ENCODE data around the gene R3HDM2. TPM values are rescaled to one million over a fixed set of nuclear protein-coding genes. Genes with fewer than 3 reads are reported as not detected.

Gene R3HDM2
- total and polyA plus RNA-seq, 2 of the 13 experiments (the other 11 are each of a cell fraction or from before 2014, with no cell fraction given), result 11.1 to 23.5 TPM

DNA sequence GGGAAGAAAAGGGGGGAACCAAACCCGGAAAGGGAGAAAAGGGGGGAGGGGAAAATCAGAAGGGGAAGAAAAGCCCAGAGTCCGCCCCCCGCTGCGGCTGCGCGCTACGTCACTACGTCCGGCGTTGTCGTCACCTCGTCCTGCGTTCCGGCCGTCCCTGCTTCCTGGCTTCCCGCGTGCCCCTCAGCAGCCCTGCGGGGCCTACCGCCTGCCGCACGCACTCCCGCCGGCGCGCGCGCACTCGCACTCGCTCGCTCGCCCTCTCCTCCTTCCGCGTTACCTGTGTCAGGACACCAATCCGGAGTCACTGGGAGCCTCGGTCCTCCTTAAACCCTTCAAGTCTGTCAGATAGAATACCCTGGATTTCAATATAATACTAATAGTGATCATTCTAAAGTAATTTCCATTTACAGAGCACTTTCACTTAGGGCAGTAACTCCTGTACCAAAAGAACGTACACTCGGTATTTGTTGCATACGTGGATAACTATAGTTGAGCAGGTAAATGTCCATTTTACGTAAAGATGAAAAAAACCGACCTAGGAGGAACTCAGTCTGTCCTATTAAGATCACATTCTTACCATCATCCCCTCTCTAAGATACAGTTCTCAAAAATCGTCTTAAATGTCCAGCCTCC is at the start of gene R3HDM2 (continued):
- TF ChIP-seq, protein P1, sequence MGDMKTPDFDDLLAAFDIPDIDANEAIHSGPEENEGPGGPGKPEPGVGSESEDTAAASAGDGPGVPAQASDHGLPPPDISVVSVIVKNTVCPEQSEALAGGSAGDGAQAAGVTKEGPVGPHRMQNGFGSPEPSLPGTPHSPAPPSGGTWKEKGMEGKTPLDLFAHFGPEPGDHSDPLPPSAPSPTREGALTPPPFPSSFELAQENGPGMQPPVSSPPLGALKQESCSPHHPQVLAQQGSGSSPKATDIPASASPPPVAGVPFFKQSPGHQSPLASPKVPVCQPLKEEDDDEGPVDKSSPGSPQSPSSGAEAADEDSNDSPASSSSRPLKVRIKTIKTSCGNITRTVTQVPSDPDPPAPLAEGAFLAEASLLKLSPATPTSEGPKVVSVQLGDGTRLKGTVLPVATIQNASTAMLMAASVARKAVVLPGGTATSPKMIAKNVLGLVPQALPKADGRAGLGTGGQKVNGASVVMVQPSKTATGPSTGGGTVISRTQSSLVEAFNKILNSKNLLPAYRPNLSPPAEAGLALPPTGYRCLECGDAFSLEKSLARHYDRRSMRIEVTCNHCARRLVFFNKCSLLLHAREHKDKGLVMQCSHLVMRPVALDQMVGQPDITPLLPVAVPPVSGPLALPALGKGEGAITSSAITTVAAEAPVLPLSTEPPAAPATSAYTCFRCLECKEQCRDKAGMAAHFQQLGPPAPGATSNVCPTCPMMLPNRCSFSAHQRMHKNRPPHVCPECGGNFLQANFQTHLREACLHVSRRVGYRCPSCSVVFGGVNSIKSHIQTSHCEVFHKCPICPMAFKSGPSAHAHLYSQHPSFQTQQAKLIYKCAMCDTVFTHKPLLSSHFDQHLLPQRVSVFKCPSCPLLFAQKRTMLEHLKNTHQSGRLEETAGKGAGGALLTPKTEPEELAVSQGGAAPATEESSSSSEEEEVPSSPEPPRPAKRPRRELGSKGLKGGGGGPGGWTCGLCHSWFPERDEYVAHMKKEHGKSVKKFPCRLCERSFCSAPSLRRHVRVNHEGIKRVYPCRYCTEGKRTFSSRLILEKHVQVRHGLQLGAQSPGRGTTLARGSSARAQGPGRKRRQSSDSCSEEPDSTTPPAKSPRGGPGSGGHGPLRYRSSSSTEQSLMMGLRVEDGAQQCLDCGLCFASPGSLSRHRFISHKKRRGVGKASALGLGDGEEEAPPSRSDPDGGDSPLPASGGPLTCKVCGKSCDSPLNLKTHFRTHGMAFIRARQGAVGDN (CRISPR knock-in tag; IDR thresholded peaks at IDR 0.05), result peak; percentile 99
- no peak for TF ChIP-seq ZNF550 (CRISPR knock-in tag; IDR thresholded peaks at IDR 0.05; ENCODE audit: borderline replicate concordance)
- TF ChIP-seq FOSL1 (CRISPR knock-in tag; IDR thresholded peaks at IDR 0.05; ENCODE audit: borderline replicate concordance), result no peak
- no peak for TF ChIP-seq KAT2B (IDR thresholded peaks at IDR 0.05; ENCODE audit: borderline replicate concordance, low read depth, low read length)
- no peak for TF ChIP-seq MZF1 (CRISPR knock-in tag; IDR thresholded peaks at IDR 0.05; ENCODE audit: borderline replicate concordance)
- TF ChIP-seq, protein P2, sequence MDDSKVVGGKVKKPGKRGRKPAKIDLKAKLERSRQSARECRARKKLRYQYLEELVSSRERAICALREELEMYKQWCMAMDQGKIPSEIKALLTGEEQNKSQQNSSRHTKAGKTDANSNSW (CRISPR knock-in tag; IDR thresholded peaks at IDR 0.05; ENCODE audit: borderline replicate concordance), result no peak
- peak; percentile 95 for TF ChIP-seq ZFX (CRISPR knock-in tag; IDR thresholded peaks at IDR 0.05; ENCODE audit: low read depth)
- TF ChIP-seq, protein P3, sequence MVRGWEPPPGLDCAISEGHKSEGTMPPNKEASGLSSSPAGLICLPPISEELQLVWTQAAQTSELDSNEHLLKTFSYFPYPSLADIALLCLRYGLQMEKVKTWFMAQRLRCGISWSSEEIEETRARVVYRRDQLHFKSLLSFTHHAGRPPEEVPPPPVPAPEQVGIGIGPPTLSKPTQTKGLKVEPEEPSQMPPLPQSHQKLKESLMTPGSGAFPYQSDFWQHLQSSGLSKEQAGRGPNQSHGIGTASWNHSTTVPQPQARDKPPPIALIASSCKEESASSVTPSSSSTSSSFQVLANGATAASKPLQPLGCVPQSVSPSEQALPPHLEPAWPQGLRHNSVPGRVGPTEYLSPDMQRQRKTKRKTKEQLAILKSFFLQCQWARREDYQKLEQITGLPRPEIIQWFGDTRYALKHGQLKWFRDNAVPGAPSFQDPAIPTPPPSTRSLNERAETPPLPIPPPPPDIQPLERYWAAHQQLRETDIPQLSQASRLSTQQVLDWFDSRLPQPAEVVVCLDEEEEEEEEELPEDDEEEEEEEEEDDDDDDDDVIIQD (CRISPR knock-in tag; IDR thresholded peaks at IDR 0.05; ENCODE audit: low read depth), result peak; percentile 34; the same call in 1 of the 2 replicates
- TF ChIP-seq KAT7 (CRISPR knock-in tag; IDR thresholded peaks at IDR 0.05; ENCODE audit: borderline replicate concordance), result peak; percentile 96; the same call in 1 of the 2 replicates
- TF ChIP-seq HMG20B (CRISPR knock-in tag; conservative IDR thresholded peaks at IDR 0.05), result no peak
- TF ChIP-seq ZNF749 (CRISPR knock-in tag; IDR thresholded peaks at IDR 0.05; ENCODE audit: borderline replicate concordance), result no peak
- no peak for TF ChIP-seq KLF11 (CRISPR knock-in tag; IDR thresholded peaks at IDR 0.05)
- no peak for TF ChIP-seq MTF1 (CRISPR knock-in tag; IDR thresholded peaks at IDR 0.05)
- no peak for TF ChIP-seq CENPX (CRISPR knock-in tag; IDR thresholded peaks at IDR 0.05)
- TF ChIP-seq, protein P4, sequence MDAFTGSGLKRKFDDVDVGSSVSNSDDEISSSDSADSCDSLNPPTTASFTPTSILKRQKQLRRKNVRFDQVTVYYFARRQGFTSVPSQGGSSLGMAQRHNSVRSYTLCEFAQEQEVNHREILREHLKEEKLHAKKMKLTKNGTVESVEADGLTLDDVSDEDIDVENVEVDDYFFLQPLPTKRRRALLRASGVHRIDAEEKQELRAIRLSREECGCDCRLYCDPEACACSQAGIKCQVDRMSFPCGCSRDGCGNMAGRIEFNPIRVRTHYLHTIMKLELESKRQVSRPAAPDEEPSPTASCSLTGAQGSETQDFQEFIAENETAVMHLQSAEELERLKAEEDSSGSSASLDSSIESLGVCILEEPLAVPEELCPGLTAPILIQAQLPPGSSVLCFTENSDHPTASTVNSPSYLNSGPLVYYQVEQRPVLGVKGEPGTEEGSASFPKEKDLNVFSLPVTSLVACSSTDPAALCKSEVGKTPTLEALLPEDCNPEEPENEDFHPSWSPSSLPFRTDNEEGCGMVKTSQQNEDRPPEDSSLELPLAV (CRISPR knock-in tag; conservative IDR thresholded peaks at IDR 0.05; ENCODE audit: low read depth), result no peak; the same call in 1 of the 2 replicates
- TF ChIP-seq, protein P5, sequence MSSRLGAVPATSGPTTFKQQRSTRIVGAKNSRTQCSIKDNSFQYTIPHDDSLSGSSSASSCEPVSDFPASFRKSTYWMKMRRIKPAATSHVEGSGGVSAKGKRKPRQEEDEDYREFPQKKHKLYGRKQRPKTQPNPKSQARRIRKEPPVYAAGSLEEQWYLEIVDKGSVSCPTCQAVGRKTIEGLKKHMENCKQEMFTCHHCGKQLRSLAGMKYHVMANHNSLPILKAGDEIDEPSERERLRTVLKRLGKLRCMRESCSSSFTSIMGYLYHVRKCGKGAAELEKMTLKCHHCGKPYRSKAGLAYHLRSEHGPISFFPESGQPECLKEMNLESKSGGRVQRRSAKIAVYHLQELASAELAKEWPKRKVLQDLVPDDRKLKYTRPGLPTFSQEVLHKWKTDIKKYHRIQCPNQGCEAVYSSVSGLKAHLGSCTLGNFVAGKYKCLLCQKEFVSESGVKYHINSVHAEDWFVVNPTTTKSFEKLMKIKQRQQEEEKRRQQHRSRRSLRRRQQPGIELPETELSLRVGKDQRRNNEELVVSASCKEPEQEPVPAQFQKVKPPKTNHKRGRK (CRISPR knock-in tag; IDR thresholded peaks at IDR 0.05), result no peak
- TF ChIP-seq ZBTB42 (CRISPR knock-in tag; IDR thresholded peaks at IDR 0.05), result 0 out of 2 replicates have a peak, but pooled peaks have one; percentile 70
- no peak for TF ChIP-seq XBP1 (CRISPR knock-in tag; IDR thresholded peaks at IDR 0.05)
- no peak for TF ChIP-seq NCOA5 (CRISPR knock-in tag; IDR thresholded peaks at IDR 0.05)
- no peak for TF ChIP-seq HNRNPH1 (optimal IDR thresholded peaks at IDR 0.05; ENCODE audit: low read depth, low read length)
- TF ChIP-seq HNRNPUL1 (IDR thresholded peaks at IDR 0.05; ENCODE audit: low read depth, low read length), result 0 out of 2 replicates have a peak, but pooled peaks have one; percentile 21
